SK-N-SH (cell line): ENCODE results near the gene DCUN1D1. TPM values are rescaled to one million over a fixed set of nuclear protein-coding genes. Genes with fewer than 3 reads are reported as not detected.

ENCODE experiments used
- CTCF ChIA-PET: fragments of 300-600, 350-600 bp; formaldehyde crosslinking; extraction: SDS; loops from one replicate; lab custom pipeline; 2021; lab: Yijun Ruan, JAX
- POLR2A ChIA-PET: fragments of 350-600 bp; sonication (Branson Sonifier 250); formaldehyde crosslinking; extraction: SDS; loops from one replicate; lab custom pipeline; 2020; ENCODE audit warnings: antibody characterized with exemption, inconsistent platforms; lab: Yijun Ruan, JAX
- DNase-seq: peaks from one replicate; pipeline ENCODE4 v3.0.0; 2012
- H2AFZ ChIP-seq: fragments of 200-600 bp; sonication (generic); 2 replicates; pipeline ENCODE4 v1.8.1; 2016; ENCODE audit warnings: antibody characterized with exemption, mild to moderate bottlenecking, low read depth
- H3F3A ChIP-seq: fragments of 200-600 bp; sonication (generic); replicated peaks from 2 replicates; pipeline ENCODE3; 2016; ENCODE audit warnings: antibody characterized with exemption, mild to moderate bottlenecking; ENCODE audit not compliant: insufficient read depth
- H3K27ac ChIP-seq, 2 experiments: fragments of 200-500 bp in 1 of 2; fragments of 200-600 bp in 1 of 2; sonication (Bioruptor generic) in 1 of 2; sonication (generic), shearing (Covaris generic) in 1 of 2; 2 replicates each; pipeline versions ENCODE4 v1.5.1 to v1.6.1; 2014 to 2016; ENCODE audit warnings: low read depth in 2 of 2, inconsistent platforms in 1 of 2, low read length in 1 of 2, mild to moderate bottlenecking in 1 of 2, mixed read lengths in 1 of 2
- H3K27me3 ChIP-seq: fragments of 200-600 bp; sonication (generic), shearing (Covaris generic); 2 replicates; pipeline ENCODE4 v1.6.1; 2016; ENCODE audit warnings: mixed run types; ENCODE audit not compliant: insufficient read depth
- H3K36me3 ChIP-seq, 2 experiments: fragments of 200-500 bp in 1 of 2; fragments of 200-600 bp in 1 of 2; sonication (Bioruptor generic) in 1 of 2; sonication (generic) in 1 of 2; replicated peaks in 1 of 2; 2 replicates each; pipeline versions ENCODE3 to v1.5.1; 2014 to 2016; ENCODE audit warnings: low read length in 1 of 2, mild to moderate bottlenecking in 1 of 2; ENCODE audit not compliant: insufficient read depth in 2 of 2, control insufficient read depth in 1 of 2
- H3K4me1 ChIP-seq, 2 experiments: fragments of 200-500 bp in 1 of 2; fragments of 200-600 bp in 1 of 2; sonication (Bioruptor generic) in 1 of 2; sonication (generic), shearing (Covaris generic) in 1 of 2; 2 replicates each; pipeline versions ENCODE4 v1.5.1 to v1.6.1; 2014 to 2016; ENCODE audit warnings: low read depth in 1 of 2, low read length in 1 of 2, mixed run types in 1 of 2; ENCODE audit not compliant: insufficient read depth in 2 of 2, control insufficient read depth in 1 of 2
- H3K4me2 ChIP-seq: fragments of 200-600 bp; sonication (generic), shearing (Covaris generic); 2 replicates; pipeline ENCODE4 v1.6.1; 2017; ENCODE audit warnings: mixed run types
- H3K4me3 ChIP-seq, 2 experiments: fragments of 200-500 bp in 1 of 2; fragments of 200-600 bp in 1 of 2; sonication (Bioruptor generic) in 1 of 2; sonication (generic), shearing (Covaris generic) in 1 of 2; 2 replicates each; pipeline versions ENCODE4 v1.5.1 to v1.8.1; 2014 to 2016; ENCODE audit warnings: low read depth in 2 of 2, inconsistent platforms in 1 of 2, low read length in 1 of 2, mild to moderate bottlenecking in 1 of 2, mixed read lengths in 1 of 2, moderate library complexity in 1 of 2
- H3K79me2 ChIP-seq: fragments of 200-600 bp; sonication (generic); 2 replicates; pipeline ENCODE4 v1.8.1; 2017; ENCODE audit warnings: mild to moderate bottlenecking; ENCODE audit not compliant: insufficient read depth
- H3K9ac ChIP-seq: fragments of 200-600 bp; sonication (generic); 2 replicates; pipeline ENCODE4 v1.6.1; 2017; ENCODE audit warnings: mixed run types
- H3K9me2 ChIP-seq: fragments of 200-600 bp; sonication (generic); 2 replicates; pipeline ENCODE4 v1.6.1; 2017; ENCODE audit warnings: mixed run types
- H3K9me3 ChIP-seq: fragments of 200-600 bp; sonication (generic); 2 replicates; pipeline ENCODE4 v1.6.1; 2017; ENCODE audit warnings: mixed run types, mild to moderate bottlenecking, moderate library complexity
- H4K20me1 ChIP-seq: fragments of 200-600 bp; sonication (generic); 2 replicates; pipeline ENCODE4 v1.6.1; 2017; ENCODE audit warnings: mild to moderate bottlenecking, mixed run types; ENCODE audit not compliant: insufficient read depth
- CHD2 ChIP-seq: fragments of 150-350 bp; IDR thresholded peaks from 2 replicates; pipeline ENCODE4 v1.6.1; 2018; ENCODE audit warnings: low read length; ENCODE audit not compliant: partially characterized antibody
- FOSL2 ChIP-seq: IDR thresholded peaks from 2 replicates; pipeline ENCODE4 v1.4.0; 2012; ENCODE audit warnings: low read depth, mild to moderate bottlenecking, moderate library complexity, borderline replicate concordance
- FOXJ3 ChIP-seq: sonication (generic); formaldehyde crosslinking; IDR thresholded peaks from 2 replicates; pipeline ENCODE4 v1.5.1; 2020; ENCODE audit warnings: mild to moderate bottlenecking, missing genetic modification reagents
- FOXM1 ChIP-seq: IDR thresholded peaks from 2 replicates; pipeline ENCODE4 v1.4.0; 2012; ENCODE audit warnings: low read depth, mild to moderate bottlenecking
- GABPA ChIP-seq: IDR thresholded peaks from 2 replicates; pipeline ENCODE4 v1.4.0; 2012; ENCODE audit warnings: low read depth, mild to moderate bottlenecking
- NFIC ChIP-seq: IDR thresholded peaks from 2 replicates; pipeline ENCODE4 v1.4.0; 2012; ENCODE audit warnings: borderline replicate concordance
- RAD21 ChIP-seq: IDR thresholded peaks from 2 replicates; pipeline ENCODE4 v1.6.1; 2012; ENCODE audit warnings: mild to moderate bottlenecking, low read length
- RFX5 ChIP-seq: IDR thresholded peaks from 2 replicates; pipeline ENCODE4 v1.6.1; 2012; ENCODE audit warnings: mild to moderate bottlenecking, improper control_type of control experiment, low read length
- SMC3 ChIP-seq: IDR thresholded peaks from 2 replicates; pipeline ENCODE4 v1.6.1; 2012; ENCODE audit warnings: low read depth, low read length, improper control_type of control experiment
- TAF1 ChIP-seq: IDR thresholded peaks from 2 replicates; pipeline ENCODE4 v1.6.1; 2012; ENCODE audit warnings: low read depth, mild to moderate bottlenecking, low read length, moderate library complexity, borderline replicate concordance
- TCF12 ChIP-seq: IDR thresholded peaks from 2 replicates; pipeline ENCODE4 v1.4.0; 2012
- YY1 ChIP-seq: IDR thresholded peaks from 2 replicates; pipeline ENCODE4 v1.4.0; 2012; ENCODE audit warnings: low read depth, mild to moderate bottlenecking
- WGBS: methylation state at CpG from one replicate; pipeline ENCODE4 v1.1.6; 2017; ENCODE audit warnings: low lambda C conversion rate; 5-methylcytosine and 5-hydroxymethylcytosine counted together
- polyA plus RNA-seq, 3 experiments: library from polyadenylated mRNA; depleted of rRNA; stranded (reverse); fragments of >200 nt; gene quantifications; 2 replicates each; pipeline ENCODE4 v1.2.3, GENCODE V29; 2012
- TF ChIP-seq, protein P1 (sequence below): IDR thresholded peaks from 2 replicates; pipeline ENCODE4; 2012
- TF ChIP-seq, protein P2 (sequence below): IDR thresholded peaks from 2 replicates; pipeline ENCODE4 v1.6.1; 2012; ENCODE audit warnings: mild to moderate bottlenecking, low read depth, low read length, moderate library complexity
- TF ChIP-seq, protein P3 (sequence below): fragments of 150-350 bp; IDR thresholded peaks from 2 replicates; pipeline ENCODE4 v1.6.1; 2017; ENCODE audit warnings: antibody characterized with exemption, low read length, low read depth, borderline replicate concordance
- TF ChIP-seq, protein P4 (sequence below): fragments of 200-600 bp; sonication (generic); IDR thresholded peaks from 2 replicates; pipeline ENCODE4 v1.6.1; 2017; ENCODE audit warnings: antibody characterized with exemption, mild to moderate bottlenecking, moderate library complexity

The DCUN1D1 gene
- polyA plus RNA-seq, 1 of the 3 experiments (the other 2 are of a cell fraction): 4.5 TPM

DNA sequence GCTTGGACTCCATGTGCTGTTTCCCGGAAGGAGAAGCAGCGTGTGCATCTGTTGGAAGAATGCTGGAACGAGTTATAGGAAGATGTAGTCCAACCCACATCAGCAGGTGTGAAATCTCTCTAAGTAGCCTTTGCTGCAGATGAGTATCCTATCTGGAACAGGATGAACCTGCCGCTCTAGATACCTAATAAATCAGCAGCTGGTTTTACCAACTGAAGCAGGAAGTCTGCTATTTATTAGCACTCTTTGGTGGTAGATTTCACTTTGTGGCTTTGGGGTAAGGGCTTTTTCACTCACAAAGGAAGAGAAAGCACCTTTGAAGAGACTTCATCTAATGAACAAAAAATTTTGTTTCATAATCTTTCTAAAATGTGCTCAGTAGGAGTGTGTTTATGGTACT lies 66.4 kb downstream of the DCUN1D1 start:
- CTCF ChIA-PET: interaction anchor here (1.5 kb wide), 1 partner anchor 10 kb away, joined by 4 read pairs; no protein-coding TSS in a partner anchor
- Histone ChIP-seq H3K9me3 (no peaks in the 10 kb centered on the region), H3K27me3 (no peaks in the 10 kb centered on the region), H3K9me2 (no peaks in the 10 kb centered on the region), H3K4me2 (no peak overlapping the region), H3K9ac (no peak overlapping the region), H3K36me3 (peaks cover 26 to 42% of the 10 kb centered on the region in 2 experiments), H2AFZ (no peak overlapping the region), H3K4me1 (peaks cover 0 to 4% of the 10 kb centered on the region in 2 experiments; a peak in 2 of 4 replicates), H3K4me3 (no peak overlapping the region), H3K27ac (no peak overlapping the region), H4K20me1 (no peaks in the 10 kb centered on the region), H3K79me2 (no peaks in the 10 kb centered on the region), H3F3A (no peaks in the 10 kb centered on the region)
- no peak for DNase-seq
- WGBS: 96% methylated on average over 4 of the region's 4 CpGs
- no peak for TF ChIP-seq SMC3
- no peak for TF ChIP-seq NFIC
- no peak for TF ChIP-seq TAF1
- TF ChIP-seq, protein P1, sequence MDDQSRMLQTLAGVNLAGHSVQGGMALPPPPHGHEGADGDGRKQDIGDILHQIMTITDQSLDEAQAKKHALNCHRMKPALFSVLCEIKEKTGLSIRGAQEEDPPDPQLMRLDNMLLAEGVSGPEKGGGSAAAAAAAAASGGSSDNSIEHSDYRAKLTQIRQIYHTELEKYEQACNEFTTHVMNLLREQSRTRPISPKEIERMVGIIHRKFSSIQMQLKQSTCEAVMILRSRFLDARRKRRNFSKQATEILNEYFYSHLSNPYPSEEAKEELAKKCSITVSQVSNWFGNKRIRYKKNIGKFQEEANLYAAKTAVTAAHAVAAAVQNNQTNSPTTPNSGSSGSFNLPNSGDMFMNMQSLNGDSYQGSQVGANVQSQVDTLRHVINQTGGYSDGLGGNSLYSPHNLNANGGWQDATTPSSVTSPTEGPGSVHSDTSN: no peak
- TF ChIP-seq GABPA: no peak
- TF ChIP-seq, protein P2, sequence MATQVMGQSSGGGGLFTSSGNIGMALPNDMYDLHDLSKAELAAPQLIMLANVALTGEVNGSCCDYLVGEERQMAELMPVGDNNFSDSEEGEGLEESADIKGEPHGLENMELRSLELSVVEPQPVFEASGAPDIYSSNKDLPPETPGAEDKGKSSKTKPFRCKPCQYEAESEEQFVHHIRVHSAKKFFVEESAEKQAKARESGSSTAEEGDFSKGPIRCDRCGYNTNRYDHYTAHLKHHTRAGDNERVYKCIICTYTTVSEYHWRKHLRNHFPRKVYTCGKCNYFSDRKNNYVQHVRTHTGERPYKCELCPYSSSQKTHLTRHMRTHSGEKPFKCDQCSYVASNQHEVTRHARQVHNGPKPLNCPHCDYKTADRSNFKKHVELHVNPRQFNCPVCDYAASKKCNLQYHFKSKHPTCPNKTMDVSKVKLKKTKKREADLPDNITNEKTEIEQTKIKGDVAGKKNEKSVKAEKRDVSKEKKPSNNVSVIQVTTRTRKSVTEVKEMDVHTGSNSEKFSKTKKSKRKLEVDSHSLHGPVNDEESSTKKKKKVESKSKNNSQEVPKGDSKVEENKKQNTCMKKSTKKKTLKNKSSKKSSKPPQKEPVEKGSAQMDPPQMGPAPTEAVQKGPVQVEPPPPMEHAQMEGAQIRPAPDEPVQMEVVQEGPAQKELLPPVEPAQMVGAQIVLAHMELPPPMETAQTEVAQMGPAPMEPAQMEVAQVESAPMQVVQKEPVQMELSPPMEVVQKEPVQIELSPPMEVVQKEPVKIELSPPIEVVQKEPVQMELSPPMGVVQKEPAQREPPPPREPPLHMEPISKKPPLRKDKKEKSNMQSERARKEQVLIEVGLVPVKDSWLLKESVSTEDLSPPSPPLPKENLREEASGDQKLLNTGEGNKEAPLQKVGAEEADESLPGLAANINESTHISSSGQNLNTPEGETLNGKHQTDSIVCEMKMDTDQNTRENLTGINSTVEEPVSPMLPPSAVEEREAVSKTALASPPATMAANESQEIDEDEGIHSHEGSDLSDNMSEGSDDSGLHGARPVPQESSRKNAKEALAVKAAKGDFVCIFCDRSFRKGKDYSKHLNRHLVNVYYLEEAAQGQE: no peak
- POLR2A ChIA-PET: no interaction called here

DNA sequence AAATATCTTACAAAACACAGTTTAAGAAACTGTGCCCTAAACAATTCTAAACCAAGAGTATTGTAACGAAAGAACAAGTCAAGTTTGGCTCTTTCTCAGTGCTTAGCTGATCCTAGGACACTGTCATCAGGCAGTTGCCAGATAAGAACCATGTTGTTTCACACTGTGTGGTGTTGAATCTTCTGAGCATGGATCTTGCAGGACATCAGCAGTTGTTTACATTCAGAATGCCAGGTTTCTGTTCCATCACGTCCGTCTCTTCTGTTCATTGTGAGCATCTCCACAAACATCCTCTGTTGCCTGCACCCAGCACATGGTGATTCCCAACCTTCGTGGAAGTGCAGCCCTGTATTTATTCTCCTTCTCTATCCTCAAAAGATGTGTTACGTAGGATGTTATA lies 67.9 kb downstream of the DCUN1D1 start:
- POLR2A ChIA-PET: no interaction called here
- peaks cover 31 to 44% of the 10 kb centered on the region in 2 experiments for H3K36me3 ChIP-seq
- DNase-seq: no peak
- no peak overlapping the region for H3K4me3 ChIP-seq
- H3K4me1 ChIP-seq: peaks cover 0 to 4% of the 10 kb centered on the region in 2 experiments; a peak in 2 of 4 replicates
- H3F3A ChIP-seq: no peaks in the 10 kb centered on the region
- no peaks in the 10 kb centered on the region for H3K27me3 ChIP-seq
- no peaks in the 10 kb centered on the region for H3K9me2 ChIP-seq
- H4K20me1 ChIP-seq: no peaks in the 10 kb centered on the region
- H2AFZ ChIP-seq: no peak overlapping the region
- no peaks in the 10 kb centered on the region for H3K79me2 ChIP-seq
- no peaks in the 10 kb centered on the region for H3K9me3 ChIP-seq
- no peak overlapping the region for H3K27ac ChIP-seq
- H3K4me2 ChIP-seq: no peak overlapping the region
- H3K9ac ChIP-seq: no peak overlapping the region
- WGBS: 93% methylated on average over 5 of the region's 5 CpGs
- CTCF ChIA-PET: no interaction called here
- no peak for TF ChIP-seq FOXM1
- TF ChIP-seq FOXJ3 (CRISPR knock-in tag): no peak
- no peak for TF ChIP-seq FOSL2
- TF ChIP-seq, protein P3, sequence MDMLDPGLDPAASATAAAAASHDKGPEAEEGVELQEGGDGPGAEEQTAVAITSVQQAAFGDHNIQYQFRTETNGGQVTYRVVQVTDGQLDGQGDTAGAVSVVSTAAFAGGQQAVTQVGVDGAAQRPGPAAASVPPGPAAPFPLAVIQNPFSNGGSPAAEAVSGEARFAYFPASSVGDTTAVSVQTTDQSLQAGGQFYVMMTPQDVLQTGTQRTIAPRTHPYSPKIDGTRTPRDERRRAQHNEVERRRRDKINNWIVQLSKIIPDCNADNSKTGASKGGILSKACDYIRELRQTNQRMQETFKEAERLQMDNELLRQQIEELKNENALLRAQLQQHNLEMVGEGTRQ: no peak
- TF ChIP-seq YY1: no peak
- TF ChIP-seq, protein P4, sequence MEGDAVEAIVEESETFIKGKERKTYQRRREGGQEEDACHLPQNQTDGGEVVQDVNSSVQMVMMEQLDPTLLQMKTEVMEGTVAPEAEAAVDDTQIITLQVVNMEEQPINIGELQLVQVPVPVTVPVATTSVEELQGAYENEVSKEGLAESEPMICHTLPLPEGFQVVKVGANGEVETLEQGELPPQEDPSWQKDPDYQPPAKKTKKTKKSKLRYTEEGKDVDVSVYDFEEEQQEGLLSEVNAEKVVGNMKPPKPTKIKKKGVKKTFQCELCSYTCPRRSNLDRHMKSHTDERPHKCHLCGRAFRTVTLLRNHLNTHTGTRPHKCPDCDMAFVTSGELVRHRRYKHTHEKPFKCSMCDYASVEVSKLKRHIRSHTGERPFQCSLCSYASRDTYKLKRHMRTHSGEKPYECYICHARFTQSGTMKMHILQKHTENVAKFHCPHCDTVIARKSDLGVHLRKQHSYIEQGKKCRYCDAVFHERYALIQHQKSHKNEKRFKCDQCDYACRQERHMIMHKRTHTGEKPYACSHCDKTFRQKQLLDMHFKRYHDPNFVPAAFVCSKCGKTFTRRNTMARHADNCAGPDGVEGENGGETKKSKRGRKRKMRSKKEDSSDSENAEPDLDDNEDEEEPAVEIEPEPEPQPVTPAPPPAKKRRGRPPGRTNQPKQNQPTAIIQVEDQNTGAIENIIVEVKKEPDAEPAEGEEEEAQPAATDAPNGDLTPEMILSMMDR: no peak
- no peak for TF ChIP-seq TAF1
- no peak for TF ChIP-seq RFX5
- TF ChIP-seq, protein P2: no peak
- no peak for TF ChIP-seq TCF12
- TF ChIP-seq RAD21: no peak
- TF ChIP-seq CHD2: no peak
